ENCODE results near the gene PHLDB1. TPM values are rescaled to one million over a fixed set of nuclear protein-coding genes. Genes with fewer than 3 reads are reported as not detected.
"Not testable (repeated sequence)": the region's sequence is repeated elsewhere in the genome, so short reads cannot be mapped to it uniquely, and the experiment has no call there.

The PHLDB1 gene
- total and polyA plus RNA-seq, 2 donors: 4.0 to 14.0 TPM

- not testable (repeated sequence) for H3K4me3 ChIP-seq (ENCODE audit: low read length in 2 of 2); H3K27ac ChIP-seq (ENCODE audit: low read depth in 1 of 2, low read length in 1 of 2); DNase-seq (ENCODE audit: low read depth in 6 of 9, low spot score in 9 of 9); H3K9me3 ChIP-seq (ENCODE audit: control insufficient read depth in 2 of 2, insufficient read depth in 1 of 2, low read length in 1 of 2)
- Histone ChIP-seq H3K4me1 (ENCODE audit: control insufficient read depth in 2 of 2, insufficient read depth in 2 of 2, low read length in 2 of 2) (peaks cover 9 to 17% of the 10 kb centered on the region in 2 donors), H3K27me3 (ENCODE audit: control insufficient read depth in 2 of 2, insufficient read depth in 1 of 2, low read length in 1 of 2) (peaks cover 16 to 34% of the 10 kb centered on the region in 2 donors), H3K36me3 (ENCODE audit: control insufficient read depth in 2 of 2, insufficient read depth in 2 of 2, low read length in 1 of 2) (peaks cover 37 to 43% of the 10 kb centered on the region in 2 donors)
- WGBS: 96% methylated on average over 8 of the region's 8 CpGs
Observed at GRCh38 chr11:118603709-118604108, 3.7 kb upstream of the PHLDB1 start.

- H3K27ac ChIP-seq (ENCODE audit: low read depth in 1 of 2, low read length in 1 of 2): no peak overlapping the region
- no peak overlapping the region for H3K4me3 ChIP-seq (ENCODE audit: low read length in 2 of 2)
- H3K27me3 ChIP-seq (ENCODE audit: control insufficient read depth in 2 of 2, insufficient read depth in 1 of 2, low read length in 1 of 2): peaks cover 24 to 42% of the 10 kb centered on the region in 2 donors
- peaks cover 29 to 35% of the 10 kb centered on the region in 2 donors for H3K36me3 ChIP-seq (ENCODE audit: control insufficient read depth in 2 of 2, insufficient read depth in 2 of 2, low read length in 1 of 2)
- H3K4me1 ChIP-seq (ENCODE audit: control insufficient read depth in 2 of 2, insufficient read depth in 2 of 2, low read length in 2 of 2): peaks cover 15 to 26% of the 10 kb centered on the region in 2 donors
- WGBS: 96% methylated on average over 3 of the region's 3 CpGs
- DNase-seq (ENCODE audit: low read depth in 6 of 9, low spot score in 9 of 9): no peak
- H3K9me3 ChIP-seq (ENCODE audit: control insufficient read depth in 2 of 2, insufficient read depth in 1 of 2, low read length in 1 of 2): peaks cover 0 to 4% of the 10 kb centered on the region in 2 donors
Observed at GRCh38 chr11:118604566-118604965, 2.8 kb upstream of the PHLDB1 start.

- no peak for DNase-seq (ENCODE audit: low read depth in 6 of 9, low spot score in 9 of 9)
- Histone ChIP-seq H3K27me3 (ENCODE audit: control insufficient read depth in 2 of 2, insufficient read depth in 1 of 2, low read length in 1 of 2) (peaks cover 29 to 50% of the 10 kb centered on the region in 2 donors), H3K9me3 (ENCODE audit: control insufficient read depth in 2 of 2, insufficient read depth in 1 of 2, low read length in 1 of 2) (peaks cover 0 to 4% of the 10 kb centered on the region in 2 donors), H3K27ac (ENCODE audit: low read depth in 1 of 2, low read length in 1 of 2) (no peak overlapping the region), H3K36me3 (ENCODE audit: control insufficient read depth in 2 of 2, insufficient read depth in 2 of 2, low read length in 1 of 2) (peaks cover 22 to 28% of the 10 kb centered on the region in 2 donors), H3K4me3 (ENCODE audit: low read length in 2 of 2) (no peak overlapping the region), H3K4me1 (ENCODE audit: control insufficient read depth in 2 of 2, insufficient read depth in 2 of 2, low read length in 2 of 2) (peaks cover 19 to 33% of the 10 kb centered on the region in 2 donors)
- WGBS: 84% methylated on average over 10 of the region's 10 CpGs
Observed at GRCh38 chr11:118605116-118605867, 2.1 kb upstream of the PHLDB1 start.

DNA sequence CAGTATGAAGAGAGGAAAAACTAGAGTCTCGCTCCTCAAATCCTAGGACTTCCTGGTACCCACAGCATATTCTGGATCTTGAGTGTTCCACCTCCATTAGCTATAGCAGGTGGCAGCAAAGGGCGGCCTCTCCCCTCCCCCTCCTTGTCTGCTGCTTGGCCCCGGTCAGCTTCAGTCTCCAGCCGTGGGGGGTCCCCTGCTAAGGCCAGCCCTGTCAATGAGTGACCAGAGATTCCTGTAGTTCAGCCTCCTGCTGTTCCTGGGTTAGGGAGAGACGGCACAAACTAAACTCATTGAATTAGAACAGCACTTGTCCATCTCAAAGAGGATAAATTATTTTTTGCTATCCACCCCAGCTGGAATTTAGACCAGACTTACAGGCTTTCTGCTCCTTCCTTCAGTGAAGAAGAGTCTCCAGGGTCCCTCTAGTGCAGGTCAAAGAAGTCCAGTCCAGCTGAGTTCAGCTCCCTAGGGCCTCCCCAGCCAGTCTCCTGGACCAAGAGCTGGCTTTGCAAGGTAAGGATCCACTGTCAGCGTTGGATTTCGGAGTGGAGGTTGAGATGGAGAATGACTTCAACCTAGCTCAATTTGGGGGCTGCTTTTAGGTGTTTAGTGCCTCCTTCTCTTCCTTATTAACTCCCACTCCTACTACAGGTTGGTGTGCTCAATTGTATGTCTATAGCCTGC lies 1.1 kb upstream of the PHLDB1 start:
- H3K9me3 ChIP-seq (ENCODE audit: control insufficient read depth in 2 of 2, insufficient read depth in 1 of 2, low read length in 1 of 2): peaks cover 0 to 4% of the 10 kb centered on the region in 2 donors
- H3K36me3 ChIP-seq (ENCODE audit: control insufficient read depth in 2 of 2, insufficient read depth in 2 of 2, low read length in 1 of 2): peaks cover 14 to 18% of the 10 kb centered on the region in 2 donors
- H3K27me3 ChIP-seq (ENCODE audit: control insufficient read depth in 2 of 2, insufficient read depth in 1 of 2, low read length in 1 of 2): peaks cover 38 to 60% of the 10 kb centered on the region in 2 donors
- WGBS: 96% methylated on average over 7 of the region's 7 CpGs
- H3K27ac ChIP-seq (ENCODE audit: low read depth in 1 of 2, low read length in 1 of 2): peak overlapping the region in 1 of 2 donors; percentile 33
- H3K4me3 ChIP-seq (ENCODE audit: low read length in 2 of 2): no peak overlapping the region
- H3K4me1 ChIP-seq (ENCODE audit: control insufficient read depth in 2 of 2, insufficient read depth in 2 of 2, low read length in 2 of 2): peaks cover 26 to 38% of the 10 kb centered on the region in 2 donors
- no peak for DNase-seq (ENCODE audit: low read depth in 6 of 9, low spot score in 9 of 9)

DNA sequence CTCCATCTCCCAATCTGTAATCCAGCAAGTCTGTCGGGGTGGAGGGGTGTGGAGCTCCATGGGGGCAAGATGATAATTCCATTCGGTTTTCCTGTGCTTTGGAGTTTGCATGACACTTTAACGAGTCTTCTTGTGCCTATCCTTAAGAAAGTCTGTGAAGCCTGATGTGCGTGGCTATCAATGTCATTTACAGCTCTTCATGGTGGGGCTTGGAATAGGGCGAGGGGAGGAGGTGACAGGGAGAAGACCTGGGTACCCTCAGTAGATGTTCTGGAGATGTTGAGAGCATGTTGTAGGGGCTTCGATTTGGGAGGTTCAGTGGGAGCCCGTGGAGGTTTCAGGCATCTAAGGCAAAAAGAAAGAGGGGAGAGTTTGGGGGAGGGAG lies 579 bp upstream of the PHLDB1 start:
- H3K9me3 ChIP-seq (ENCODE audit: control insufficient read depth in 2 of 2, insufficient read depth in 1 of 2, low read length in 1 of 2): peaks cover 0 to 4% of the 10 kb centered on the region in 2 donors
- DNase-seq (ENCODE audit: low read depth in 6 of 9, low spot score in 9 of 9): no peak
- peaks cover 26 to 38% of the 10 kb centered on the region in 2 donors for H3K4me1 ChIP-seq (ENCODE audit: control insufficient read depth in 2 of 2, insufficient read depth in 2 of 2, low read length in 2 of 2)
- no peak overlapping the region for H3K4me3 ChIP-seq (ENCODE audit: low read length in 2 of 2)
- WGBS: 90% methylated on average over 7 of the region's 7 CpGs
- H3K36me3 ChIP-seq (ENCODE audit: control insufficient read depth in 2 of 2, insufficient read depth in 2 of 2, low read length in 1 of 2): peaks cover 12 to 13% of the 10 kb centered on the region in 2 donors
- no peak overlapping the region for H3K27ac ChIP-seq (ENCODE audit: low read depth in 1 of 2, low read length in 1 of 2)
- peaks cover 39 to 65% of the 10 kb centered on the region in 2 donors for H3K27me3 ChIP-seq (ENCODE audit: control insufficient read depth in 2 of 2, insufficient read depth in 1 of 2, low read length in 1 of 2)

- H3K27me3 ChIP-seq (ENCODE audit: control insufficient read depth in 2 of 2, insufficient read depth in 1 of 2, low read length in 1 of 2): peaks cover 39 to 83% of the 10 kb centered on the region in 2 donors
- H3K36me3 ChIP-seq (ENCODE audit: control insufficient read depth in 2 of 2, insufficient read depth in 2 of 2, low read length in 1 of 2): no peaks in the 10 kb centered on the region
- H3K4me3 ChIP-seq (ENCODE audit: low read length in 2 of 2): peak overlapping the region; percentile 30 to 46
- no peak overlapping the region for H3K27ac ChIP-seq (ENCODE audit: low read depth in 1 of 2, low read length in 1 of 2)
- peak in 1 of 9 donors; percentile 49 for DNase-seq (ENCODE audit: low read depth in 6 of 9, low spot score in 9 of 9)
- peaks cover 26 to 41% of the 10 kb centered on the region in 2 donors for H3K4me1 ChIP-seq (ENCODE audit: control insufficient read depth in 2 of 2, insufficient read depth in 2 of 2, low read length in 2 of 2)
- WGBS: 17% methylated on average over 69 of the region's 69 CpGs
- peaks cover 0 to 4% of the 10 kb centered on the region in 2 donors for H3K9me3 ChIP-seq (ENCODE audit: control insufficient read depth in 2 of 2, insufficient read depth in 1 of 2, low read length in 1 of 2)
Observed at GRCh38 chr11:118608360-118609227, 1.2 kb downstream of the PHLDB1 start.

GRCh38 chr11:118609380-118610224 lies 2.2 kb downstream of the PHLDB1 start:
- H3K27ac ChIP-seq (ENCODE audit: low read depth in 1 of 2, low read length in 1 of 2): no peak overlapping the region
- H3K36me3 ChIP-seq (ENCODE audit: control insufficient read depth in 2 of 2, insufficient read depth in 2 of 2, low read length in 1 of 2): no peaks in the 10 kb centered on the region
- H3K4me1 ChIP-seq (ENCODE audit: control insufficient read depth in 2 of 2, insufficient read depth in 2 of 2, low read length in 2 of 2): peaks cover 26 to 41% of the 10 kb centered on the region in 2 donors
- peak in 1 of 9 donors; percentile 38 for DNase-seq (ENCODE audit: low read depth in 6 of 9, low spot score in 9 of 9)
- H3K4me3 ChIP-seq (ENCODE audit: low read length in 2 of 2): peak overlapping the region in 1 of 2 donors; percentile 46
- H3K27me3 ChIP-seq (ENCODE audit: control insufficient read depth in 2 of 2, insufficient read depth in 1 of 2, low read length in 1 of 2): peaks cover 39 to 93% of the 10 kb centered on the region in 2 donors
- 11% methylated on average over 57 of the region's 57 CpGs for WGBS
- H3K9me3 ChIP-seq (ENCODE audit: control insufficient read depth in 2 of 2, insufficient read depth in 1 of 2, low read length in 1 of 2): peaks cover 0 to 4% of the 10 kb centered on the region in 2 donors

DNA sequence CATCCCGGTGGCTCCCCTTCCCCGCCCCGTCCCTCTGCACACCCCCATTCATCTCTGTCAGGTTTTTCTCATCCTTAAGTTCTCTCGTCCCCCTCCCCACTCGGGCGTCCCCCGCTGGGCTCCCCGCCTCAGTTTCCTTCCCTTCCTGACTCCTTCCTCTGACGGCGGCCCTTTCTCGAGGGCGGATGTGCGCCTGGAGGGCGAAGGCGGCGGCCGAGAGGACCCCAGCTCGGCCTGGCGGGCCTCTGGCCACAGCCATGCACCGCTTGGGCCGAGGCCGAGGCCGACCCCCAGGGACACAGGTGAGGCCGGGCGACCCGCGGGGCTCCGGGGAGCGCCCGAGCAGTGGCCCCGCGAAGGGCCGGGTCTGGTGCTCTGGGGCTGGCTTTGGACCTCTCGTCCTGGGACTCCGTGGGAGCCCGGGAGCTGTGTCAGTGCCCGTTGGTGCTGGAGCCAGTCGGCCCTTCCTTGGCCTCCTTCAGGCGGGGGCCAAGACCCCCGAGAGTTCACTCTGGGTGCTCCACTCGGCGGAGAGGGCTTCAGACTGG lies 2.9 kb downstream of the PHLDB1 start:
- Histone ChIP-seq H3K27ac (ENCODE audit: low read depth in 1 of 2, low read length in 1 of 2) (no peak overlapping the region), H3K4me1 (ENCODE audit: control insufficient read depth in 2 of 2, insufficient read depth in 2 of 2, low read length in 2 of 2) (peaks cover 26 to 41% of the 10 kb centered on the region in 2 donors), H3K36me3 (ENCODE audit: control insufficient read depth in 2 of 2, insufficient read depth in 2 of 2, low read length in 1 of 2) (no peaks in the 10 kb centered on the region), H3K4me3 (ENCODE audit: low read length in 2 of 2) (peak overlapping the region in 1 of 2 donors; percentile 46), H3K9me3 (ENCODE audit: control insufficient read depth in 2 of 2, insufficient read depth in 1 of 2, low read length in 1 of 2) (peaks cover 0 to 4% of the 10 kb centered on the region in 2 donors), H3K27me3 (ENCODE audit: control insufficient read depth in 2 of 2, insufficient read depth in 1 of 2, low read length in 1 of 2) (peaks cover 39 to 94% of the 10 kb centered on the region in 2 donors)
- no peak for DNase-seq (ENCODE audit: low read depth in 6 of 9, low spot score in 9 of 9)
- WGBS: 3% methylated on average over 42 of the region's 42 CpGs

All from thymus (tissue), 11 donors.